Measurements from ENCODE around the gene TLL1.

DNA sequence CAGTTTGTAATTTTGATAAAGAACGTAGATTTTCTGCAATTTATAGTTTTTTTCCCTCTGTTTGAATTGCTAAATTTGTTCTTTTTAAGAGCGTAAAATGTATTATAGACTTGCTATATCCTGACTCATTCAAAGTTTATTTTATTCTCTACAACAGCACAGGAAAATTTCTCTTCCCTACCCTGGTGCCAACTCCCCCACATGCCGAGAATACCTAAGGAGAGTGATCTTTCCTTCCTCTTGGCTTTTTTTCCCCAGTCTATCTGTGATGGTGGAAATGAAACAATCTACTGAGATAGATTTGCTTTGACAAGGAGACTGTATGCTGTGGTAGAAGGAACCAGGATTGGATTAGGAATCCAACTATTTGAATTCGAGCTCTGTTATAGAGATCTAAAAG is 271.6 kb downstream of the TLL1 start:
- TF ChIP-seq SIN3A (IDR thresholded peaks at IDR 0.05; ENCODE audit: borderline replicate concordance, insufficient read depth, low read depth, low read length), result no peak
- TF ChIP-seq POLR2AphosphoS5 (IDR thresholded peaks at IDR 0.05; ENCODE audit: low read depth, low read length), result no peak
- TF ChIP-seq, protein P1, sequence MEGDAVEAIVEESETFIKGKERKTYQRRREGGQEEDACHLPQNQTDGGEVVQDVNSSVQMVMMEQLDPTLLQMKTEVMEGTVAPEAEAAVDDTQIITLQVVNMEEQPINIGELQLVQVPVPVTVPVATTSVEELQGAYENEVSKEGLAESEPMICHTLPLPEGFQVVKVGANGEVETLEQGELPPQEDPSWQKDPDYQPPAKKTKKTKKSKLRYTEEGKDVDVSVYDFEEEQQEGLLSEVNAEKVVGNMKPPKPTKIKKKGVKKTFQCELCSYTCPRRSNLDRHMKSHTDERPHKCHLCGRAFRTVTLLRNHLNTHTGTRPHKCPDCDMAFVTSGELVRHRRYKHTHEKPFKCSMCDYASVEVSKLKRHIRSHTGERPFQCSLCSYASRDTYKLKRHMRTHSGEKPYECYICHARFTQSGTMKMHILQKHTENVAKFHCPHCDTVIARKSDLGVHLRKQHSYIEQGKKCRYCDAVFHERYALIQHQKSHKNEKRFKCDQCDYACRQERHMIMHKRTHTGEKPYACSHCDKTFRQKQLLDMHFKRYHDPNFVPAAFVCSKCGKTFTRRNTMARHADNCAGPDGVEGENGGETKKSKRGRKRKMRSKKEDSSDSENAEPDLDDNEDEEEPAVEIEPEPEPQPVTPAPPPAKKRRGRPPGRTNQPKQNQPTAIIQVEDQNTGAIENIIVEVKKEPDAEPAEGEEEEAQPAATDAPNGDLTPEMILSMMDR (IDR thresholded peaks at IDR 0.05), result no peak
- TF ChIP-seq, protein P2, sequence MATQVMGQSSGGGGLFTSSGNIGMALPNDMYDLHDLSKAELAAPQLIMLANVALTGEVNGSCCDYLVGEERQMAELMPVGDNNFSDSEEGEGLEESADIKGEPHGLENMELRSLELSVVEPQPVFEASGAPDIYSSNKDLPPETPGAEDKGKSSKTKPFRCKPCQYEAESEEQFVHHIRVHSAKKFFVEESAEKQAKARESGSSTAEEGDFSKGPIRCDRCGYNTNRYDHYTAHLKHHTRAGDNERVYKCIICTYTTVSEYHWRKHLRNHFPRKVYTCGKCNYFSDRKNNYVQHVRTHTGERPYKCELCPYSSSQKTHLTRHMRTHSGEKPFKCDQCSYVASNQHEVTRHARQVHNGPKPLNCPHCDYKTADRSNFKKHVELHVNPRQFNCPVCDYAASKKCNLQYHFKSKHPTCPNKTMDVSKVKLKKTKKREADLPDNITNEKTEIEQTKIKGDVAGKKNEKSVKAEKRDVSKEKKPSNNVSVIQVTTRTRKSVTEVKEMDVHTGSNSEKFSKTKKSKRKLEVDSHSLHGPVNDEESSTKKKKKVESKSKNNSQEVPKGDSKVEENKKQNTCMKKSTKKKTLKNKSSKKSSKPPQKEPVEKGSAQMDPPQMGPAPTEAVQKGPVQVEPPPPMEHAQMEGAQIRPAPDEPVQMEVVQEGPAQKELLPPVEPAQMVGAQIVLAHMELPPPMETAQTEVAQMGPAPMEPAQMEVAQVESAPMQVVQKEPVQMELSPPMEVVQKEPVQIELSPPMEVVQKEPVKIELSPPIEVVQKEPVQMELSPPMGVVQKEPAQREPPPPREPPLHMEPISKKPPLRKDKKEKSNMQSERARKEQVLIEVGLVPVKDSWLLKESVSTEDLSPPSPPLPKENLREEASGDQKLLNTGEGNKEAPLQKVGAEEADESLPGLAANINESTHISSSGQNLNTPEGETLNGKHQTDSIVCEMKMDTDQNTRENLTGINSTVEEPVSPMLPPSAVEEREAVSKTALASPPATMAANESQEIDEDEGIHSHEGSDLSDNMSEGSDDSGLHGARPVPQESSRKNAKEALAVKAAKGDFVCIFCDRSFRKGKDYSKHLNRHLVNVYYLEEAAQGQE (IDR thresholded peaks at IDR 0.05; ENCODE audit: insufficient read depth in 1 of 2, low read depth in 2 of 2, low read length in 1 of 2), result no peak

Data from Panc1 (cell line).